ENCODE measurements around the gene SHANK1. TPM values are rescaled to one million over a fixed set of nuclear protein-coding genes. Genes with fewer than 3 reads are reported as not detected.

SHANK1 gene
- total RNA-seq, 3 donors from 2014 or later (not counting 1 experiment from before 2014, with no cell fraction given): 0.05 to 0.75 (median 0.20) TPM

- TF ChIP-seq CTCF (IDR thresholded peaks at IDR 0.05): no peak
- no peak overlapping the region for H3K27ac Mint-ChIP-seq
- Histone ChIP-seq H3K27ac (ENCODE audit: low read length) (no peak overlapping the region), H3K4me1 (ENCODE audit: control insufficient read depth, insufficient read depth, low read length) (no peaks in the 10 kb centered on the region), H3K36me3 (ENCODE audit: control insufficient read depth, insufficient read depth, low read length) (no peaks in the 10 kb centered on the region), H3K9me3 (ENCODE audit: control insufficient read depth, insufficient read depth, low read length) (no peaks in the 10 kb centered on the region), H3K27me3 (ENCODE audit: control insufficient read depth, insufficient read depth, low read length) (no peaks in the 10 kb centered on the region), H3K4me3 (ENCODE audit: low read length) (no peak overlapping the region)
- intact Hi-C loops (cut with micrococcal nuclease): no loop called here
- H3K27me3 Mint-ChIP-seq (ENCODE audit: low read depth in 2 of 2): peaks cover 19% of the 10 kb centered on the region in 2 donors
- H3K36me3 Mint-ChIP-seq: no peaks in the 10 kb centered on the region
- no peak overlapping the region for H3K4me3 Mint-ChIP-seq
- DNase-seq (no peak), ATAC-seq (no peak)
- no peaks in the 10 kb centered on the region for H3K4me1 Mint-ChIP-seq
- WGBS (ENCODE audit: insufficient coverage): 92% methylated on average over 13 of the region's 13 CpGs
- no peaks in the 10 kb centered on the region for H3K9me3 Mint-ChIP-seq
These were observed 18.1 kb downstream of the SHANK1 start for GRCh38 chr19:50701367-50701985.

GRCh38 chr19:50697414-50698124 lies 22.0 kb downstream of the SHANK1 start:
- H3K27ac Mint-ChIP-seq: no peak overlapping the region
- Histone ChIP-seq H3K9me3 (ENCODE audit: control insufficient read depth, insufficient read depth, low read length) (no peaks in the 10 kb centered on the region), H3K27me3 (ENCODE audit: control insufficient read depth, insufficient read depth, low read length) (peaks cover 19% of the 10 kb centered on the region), H3K36me3 (ENCODE audit: control insufficient read depth, insufficient read depth, low read length) (no peaks in the 10 kb centered on the region), H3K4me3 (ENCODE audit: low read length) (no peak overlapping the region), H3K27ac (ENCODE audit: low read length) (no peak overlapping the region), H3K4me1 (ENCODE audit: control insufficient read depth, insufficient read depth, low read length) (no peaks in the 10 kb centered on the region)
- ATAC-seq: no peak
- peaks cover 16 to 30% of the 10 kb centered on the region in 2 donors for H3K27me3 Mint-ChIP-seq (ENCODE audit: low read depth in 2 of 2)
- no peak overlapping the region for H3K4me3 Mint-ChIP-seq
- H3K4me1 Mint-ChIP-seq: no peaks in the 10 kb centered on the region
- no peaks in the 10 kb centered on the region for H3K36me3 Mint-ChIP-seq
- DNase-seq: no peak
- no peaks in the 10 kb centered on the region for H3K9me3 Mint-ChIP-seq
- no peak for TF ChIP-seq CTCF (IDR thresholded peaks at IDR 0.05)
- WGBS (ENCODE audit: insufficient coverage): 85% methylated on average over 13 of the region's 13 CpGs
- intact Hi-C loops (cut with micrococcal nuclease): no loop called here

- H3K4me1 ChIP-seq (ENCODE audit: control insufficient read depth, insufficient read depth, low read length): no peaks in the 10 kb centered on the region
- peaks cover 31 to 33% of the 10 kb centered on the region in 2 donors for H3K27me3 Mint-ChIP-seq (ENCODE audit: low read depth in 2 of 2)
- ATAC-seq (no peak), DNase-seq (no peak)
- no peak overlapping the region for H3K4me3 ChIP-seq (ENCODE audit: low read length)
- no peaks in the 10 kb centered on the region for H3K9me3 Mint-ChIP-seq
- WGBS (ENCODE audit: insufficient coverage): 64% methylated on average over 15 of the region's 15 CpGs
- no peak overlapping the region for H3K27ac ChIP-seq (ENCODE audit: low read length)
- H3K9me3 ChIP-seq (ENCODE audit: control insufficient read depth, insufficient read depth, low read length): no peaks in the 10 kb centered on the region
- H3K27ac Mint-ChIP-seq: no peak overlapping the region
- no peaks in the 10 kb centered on the region for H3K36me3 Mint-ChIP-seq
- H3K36me3 ChIP-seq (ENCODE audit: control insufficient read depth, insufficient read depth, low read length): no peaks in the 10 kb centered on the region
- H3K4me1 Mint-ChIP-seq: no peaks in the 10 kb centered on the region
- intact Hi-C loops (cut with micrococcal nuclease): no loop called here
- no peak for TF ChIP-seq CTCF (IDR thresholded peaks at IDR 0.05)
- H3K27me3 ChIP-seq (ENCODE audit: control insufficient read depth, insufficient read depth, low read length): peaks cover 20% of the 10 kb centered on the region
- H3K4me3 Mint-ChIP-seq: no peak overlapping the region
These were observed 23.5 kb downstream of the SHANK1 start for GRCh38 chr19:50696094-50696483.
